ENCODE results near the gene SPRYD3.

DNA sequence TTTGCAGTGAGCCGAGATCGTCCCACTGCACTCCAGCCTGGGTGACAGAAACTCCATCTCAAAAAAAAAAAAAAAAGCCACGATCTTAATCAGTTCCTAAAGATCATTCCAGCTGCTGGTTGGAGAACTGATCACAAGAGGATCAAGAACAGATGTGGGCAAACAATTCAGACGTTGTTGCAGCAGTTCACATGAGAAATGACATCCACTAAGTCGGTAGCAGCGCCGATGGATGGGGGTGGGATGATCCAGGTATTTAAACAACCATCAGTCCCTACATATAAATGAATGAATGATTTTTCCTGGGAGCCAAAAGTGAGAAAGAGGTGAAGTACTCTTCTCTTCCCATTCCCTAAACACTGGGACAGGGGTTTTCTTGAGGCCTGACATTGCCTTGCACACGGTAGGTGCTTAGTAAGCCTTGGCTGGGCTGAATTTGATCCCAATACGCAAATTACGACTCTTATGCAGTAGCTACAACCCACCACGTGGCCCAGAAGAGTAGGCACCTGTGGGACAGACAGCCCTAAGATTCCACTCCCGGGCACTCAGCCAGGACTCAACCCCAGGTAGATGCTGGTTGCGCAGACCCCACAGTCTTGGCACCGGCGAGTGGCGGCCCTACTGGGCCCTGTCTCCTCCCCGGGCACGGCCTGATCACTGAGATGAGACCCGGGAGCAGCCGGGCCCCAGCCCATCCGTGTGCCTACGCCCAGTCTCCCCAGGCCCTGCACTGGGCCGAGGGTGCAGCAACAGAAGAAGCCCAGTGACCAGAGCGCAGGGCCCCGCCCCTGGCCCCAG lies 565 bp downstream of the SPRYD3 start:
- no peak for TF ChIP-seq POLR2A (IDR thresholded peaks at IDR 0.05)
- TF ChIP-seq CTCF (IDR thresholded peaks at IDR 0.05): no peak

Measured in lower leg skin (tissue), 3 donors.